ENCODE results near the gene OGT.

OGT gene

DNA sequence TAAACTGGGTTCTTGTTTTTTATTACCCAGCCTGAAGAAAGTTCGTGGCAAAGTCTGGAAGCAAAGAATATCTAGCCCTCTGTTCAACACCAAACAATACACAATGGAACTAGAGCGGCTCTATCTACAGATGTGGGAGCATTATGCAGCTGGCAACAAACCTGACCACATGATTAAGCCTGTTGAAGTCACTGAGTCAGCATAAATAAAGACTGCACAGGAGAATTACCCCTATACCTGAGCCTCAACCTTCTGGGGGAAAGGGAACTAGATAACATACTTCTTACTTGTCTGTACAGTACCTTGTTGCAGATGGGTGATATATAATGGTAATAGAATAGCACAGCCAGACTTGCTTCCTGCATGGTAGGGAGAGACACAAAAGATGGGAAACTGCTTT, 40.7 kb downstream of the OGT start:
- Histone ChIP-seq H3K36me3 (peaks cover 23% of the 10 kb centered on the region), H3K4me3 (ENCODE audit: low read depth, low read length) (no peak overlapping the region)
- TF ChIP-seq, protein P1, sequence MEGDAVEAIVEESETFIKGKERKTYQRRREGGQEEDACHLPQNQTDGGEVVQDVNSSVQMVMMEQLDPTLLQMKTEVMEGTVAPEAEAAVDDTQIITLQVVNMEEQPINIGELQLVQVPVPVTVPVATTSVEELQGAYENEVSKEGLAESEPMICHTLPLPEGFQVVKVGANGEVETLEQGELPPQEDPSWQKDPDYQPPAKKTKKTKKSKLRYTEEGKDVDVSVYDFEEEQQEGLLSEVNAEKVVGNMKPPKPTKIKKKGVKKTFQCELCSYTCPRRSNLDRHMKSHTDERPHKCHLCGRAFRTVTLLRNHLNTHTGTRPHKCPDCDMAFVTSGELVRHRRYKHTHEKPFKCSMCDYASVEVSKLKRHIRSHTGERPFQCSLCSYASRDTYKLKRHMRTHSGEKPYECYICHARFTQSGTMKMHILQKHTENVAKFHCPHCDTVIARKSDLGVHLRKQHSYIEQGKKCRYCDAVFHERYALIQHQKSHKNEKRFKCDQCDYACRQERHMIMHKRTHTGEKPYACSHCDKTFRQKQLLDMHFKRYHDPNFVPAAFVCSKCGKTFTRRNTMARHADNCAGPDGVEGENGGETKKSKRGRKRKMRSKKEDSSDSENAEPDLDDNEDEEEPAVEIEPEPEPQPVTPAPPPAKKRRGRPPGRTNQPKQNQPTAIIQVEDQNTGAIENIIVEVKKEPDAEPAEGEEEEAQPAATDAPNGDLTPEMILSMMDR (IDR thresholded peaks at IDR 0.05; ENCODE audit: low read depth, low read length): no peak

DNA sequence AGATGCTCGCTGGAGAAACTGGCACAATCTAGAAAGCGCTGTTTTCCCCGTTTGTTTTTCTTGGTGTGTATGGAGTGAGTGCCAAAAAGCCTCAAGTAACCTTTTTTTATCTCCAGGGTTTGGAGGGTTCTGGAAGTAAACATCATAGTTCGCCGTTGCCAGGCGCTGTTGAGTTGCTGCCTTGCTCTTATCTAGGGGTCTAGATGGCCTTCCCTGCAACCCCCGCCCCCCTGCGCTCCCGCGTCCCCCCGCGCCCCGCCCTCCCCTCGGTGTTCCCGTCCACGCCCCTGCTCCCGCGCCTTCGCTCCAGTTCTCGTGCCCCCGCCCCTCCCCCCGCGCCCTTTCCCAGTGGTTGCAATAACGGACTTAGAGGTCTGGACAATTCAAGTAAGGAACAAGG, 44.8 kb downstream of the OGT start:
- Histone ChIP-seq H3K4me1 (no peaks in the 10 kb centered on the region), H3K9me3 (no peaks in the 10 kb centered on the region), H3K27me3 (no peaks in the 10 kb centered on the region), H3K36me3 (peaks cover 18% of the 10 kb centered on the region), H3K4me3 (ENCODE audit: low read depth, low read length) (no peak overlapping the region)
- TF ChIP-seq, protein P1 (IDR thresholded peaks at IDR 0.05; ENCODE audit: low read depth, low read length): no peak
- DNase-seq: no peak

More for the DNA sequence above, 40.7 kb downstream of the OGT start:
- Histone ChIP-seq H3K9me3 (no peaks in the 10 kb centered on the region), H3K27me3 (no peaks in the 10 kb centered on the region), H3K4me1 (no peaks in the 10 kb centered on the region)
- no peak for DNase-seq

DNA sequence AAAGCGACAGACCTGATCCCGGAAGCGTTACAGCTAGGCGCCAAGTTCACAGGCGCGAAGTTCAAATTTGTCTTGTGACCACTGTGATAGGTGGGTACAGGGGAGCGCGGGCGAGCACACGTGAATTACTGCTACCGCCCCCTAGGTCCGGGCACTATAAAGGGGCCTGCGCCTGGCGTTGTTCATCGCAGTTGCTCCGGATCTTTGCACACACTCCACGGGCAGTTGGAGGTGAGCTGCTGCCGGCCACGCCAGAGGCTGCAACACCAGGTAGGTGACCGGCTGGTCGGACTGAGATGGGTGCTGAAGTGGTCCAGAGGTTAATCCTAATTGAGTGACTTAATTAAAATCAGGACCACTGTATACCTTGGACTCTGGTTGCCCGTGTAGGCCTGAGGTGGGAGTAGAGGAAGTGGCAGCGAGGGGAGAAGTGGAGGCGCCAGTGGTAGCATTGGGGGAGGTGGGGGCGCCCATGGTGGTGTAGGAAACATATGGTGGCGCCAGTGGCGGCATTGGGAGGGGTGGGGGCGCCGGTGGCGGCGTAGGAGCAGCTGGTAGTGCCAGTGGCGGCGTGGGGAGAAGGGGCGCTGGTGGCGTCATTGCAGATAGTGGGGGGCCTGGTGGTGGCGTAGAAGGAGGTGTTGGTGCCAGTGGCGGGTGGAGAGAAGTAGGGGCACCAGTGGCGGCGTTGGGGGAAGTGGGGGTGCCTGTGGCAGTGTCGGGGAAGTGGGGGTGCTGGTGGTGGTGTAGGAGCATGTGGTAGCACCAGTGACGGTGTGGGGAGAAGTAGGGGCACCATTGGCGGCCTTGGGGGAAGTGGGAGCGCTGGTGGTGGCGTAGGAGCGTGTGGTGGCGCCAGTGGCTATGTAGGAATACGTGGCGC, 45.6 kb downstream of the OGT start, which contains the start of gene GCNA:
TSS of gene GCNA (plus strand) at position 185 of the 883 bp plus-strand sequence. CDS start 2,385 bp downstream, outside the sequence.
- Histone ChIP-seq H3K27me3 (no peaks in the 10 kb centered on the region), H3K36me3 (peaks cover 14% of the 10 kb centered on the region), H3K9me3 (no peaks in the 10 kb centered on the region), H3K4me1 (no peaks in the 10 kb centered on the region), H3K4me3 (ENCODE audit: low read depth, low read length) (no peak within 1 kb of the TSS)
- no peak for DNase-seq
- TF ChIP-seq, protein P1 (IDR thresholded peaks at IDR 0.05; ENCODE audit: low read depth, low read length): no peak

DNA sequence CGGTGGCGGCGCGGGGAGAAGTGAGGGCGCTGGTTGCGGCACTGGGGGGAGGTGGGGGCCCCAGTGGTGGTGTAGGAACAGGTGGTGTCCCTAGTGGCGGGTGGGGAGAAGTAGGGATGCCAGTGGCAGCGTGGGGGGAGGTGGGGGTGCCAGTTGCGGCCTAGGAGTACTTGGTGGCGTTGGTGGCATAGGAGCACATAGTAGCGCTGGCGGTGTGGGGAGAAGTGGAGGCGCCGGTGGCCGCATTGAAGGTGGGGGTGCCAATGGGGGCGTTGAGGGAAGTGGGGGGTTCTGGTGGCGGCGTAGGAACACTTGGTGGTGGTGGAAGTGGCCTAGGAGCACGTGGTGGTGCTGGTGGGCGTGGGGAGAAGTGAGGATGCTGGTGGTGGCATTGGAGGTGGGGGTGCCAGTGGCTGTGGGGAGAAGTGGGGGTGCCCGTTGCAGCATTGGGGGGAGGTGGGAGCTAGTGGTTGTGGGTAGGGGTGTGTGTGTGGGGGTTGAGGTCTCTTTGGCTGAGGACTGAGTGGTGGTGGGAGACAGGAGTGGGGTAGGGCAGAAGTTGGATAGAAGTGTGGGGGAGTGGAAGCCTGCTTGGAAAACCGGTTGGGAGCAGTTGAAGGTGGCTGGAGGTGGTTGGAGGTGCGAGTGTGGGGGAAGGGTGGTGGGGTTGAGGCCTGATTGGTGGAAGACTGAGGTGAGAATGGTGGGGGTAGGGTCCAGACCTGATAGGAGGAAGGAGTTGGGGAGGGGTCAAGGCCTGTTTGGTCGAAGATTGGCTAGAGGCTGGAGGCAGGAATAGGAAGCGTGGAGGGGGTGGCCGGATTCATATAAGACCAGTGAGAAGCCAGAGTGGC, 46.5 kb downstream of the OGT start:
- DNase-seq: no peak
- peaks cover 10% of the 10 kb centered on the region for H3K36me3 ChIP-seq
- H3K4me3 ChIP-seq (ENCODE audit: low read depth, low read length): no peak overlapping the region

DNA sequence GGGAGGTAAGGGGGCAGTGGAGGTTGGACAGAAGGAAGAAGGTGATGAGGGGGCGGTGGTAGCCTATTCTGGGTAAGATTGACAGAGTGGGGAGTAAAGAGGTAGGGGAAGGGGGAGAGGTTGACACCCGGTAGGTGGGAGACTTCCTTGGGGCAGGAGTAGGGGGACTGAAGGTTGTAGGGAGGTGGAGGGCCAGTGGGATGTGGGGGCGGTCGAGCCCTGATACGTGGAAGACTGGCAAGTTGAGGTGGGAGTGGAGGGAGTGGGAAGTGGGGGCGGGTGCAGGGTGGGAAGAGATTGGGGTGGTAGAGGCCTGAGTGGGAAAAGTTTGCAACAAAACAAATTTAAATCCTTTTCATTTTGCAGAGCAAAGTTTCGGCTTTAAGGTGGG, 47.1 kb downstream of the OGT start:
- no peaks in the 10 kb centered on the region for H3K4me1 ChIP-seq
- H3K27me3 ChIP-seq: no peaks in the 10 kb centered on the region
- no peak for DNase-seq
- no peak overlapping the region for H3K4me3 ChIP-seq (ENCODE audit: low read depth, low read length)
- TF ChIP-seq, protein P1 (IDR thresholded peaks at IDR 0.05; ENCODE audit: low read depth, low read length): no peak
- no peaks in the 10 kb centered on the region for H3K9me3 ChIP-seq
- peaks cover 8% of the 10 kb centered on the region; the same call in 1 of the 2 replicates for H3K36me3 ChIP-seq

More for the DNA sequence above, 46.5 kb downstream of the OGT start:
- no peaks in the 10 kb centered on the region for H3K27me3 ChIP-seq
- H3K4me1 ChIP-seq: no peaks in the 10 kb centered on the region
- TF ChIP-seq, protein P1 (IDR thresholded peaks at IDR 0.05; ENCODE audit: low read depth, low read length): no peak
- H3K9me3 ChIP-seq: no peaks in the 10 kb centered on the region

Data from BE2C (cell line).